GM19467 (cell line): Measurements from ENCODE around the gene CDH19.

ENCODE experiments used
- ATAC-seq: cut with Tn5 transposase; IDR thresholded peaks from one replicate; pipeline ENCODE4 v1.9.1; 2021; ENCODE audit warnings: mild to moderate bottlenecking, moderate library complexity; ENCODE audit not compliant: unreplicated experiment

CDH19 gene, protein sequence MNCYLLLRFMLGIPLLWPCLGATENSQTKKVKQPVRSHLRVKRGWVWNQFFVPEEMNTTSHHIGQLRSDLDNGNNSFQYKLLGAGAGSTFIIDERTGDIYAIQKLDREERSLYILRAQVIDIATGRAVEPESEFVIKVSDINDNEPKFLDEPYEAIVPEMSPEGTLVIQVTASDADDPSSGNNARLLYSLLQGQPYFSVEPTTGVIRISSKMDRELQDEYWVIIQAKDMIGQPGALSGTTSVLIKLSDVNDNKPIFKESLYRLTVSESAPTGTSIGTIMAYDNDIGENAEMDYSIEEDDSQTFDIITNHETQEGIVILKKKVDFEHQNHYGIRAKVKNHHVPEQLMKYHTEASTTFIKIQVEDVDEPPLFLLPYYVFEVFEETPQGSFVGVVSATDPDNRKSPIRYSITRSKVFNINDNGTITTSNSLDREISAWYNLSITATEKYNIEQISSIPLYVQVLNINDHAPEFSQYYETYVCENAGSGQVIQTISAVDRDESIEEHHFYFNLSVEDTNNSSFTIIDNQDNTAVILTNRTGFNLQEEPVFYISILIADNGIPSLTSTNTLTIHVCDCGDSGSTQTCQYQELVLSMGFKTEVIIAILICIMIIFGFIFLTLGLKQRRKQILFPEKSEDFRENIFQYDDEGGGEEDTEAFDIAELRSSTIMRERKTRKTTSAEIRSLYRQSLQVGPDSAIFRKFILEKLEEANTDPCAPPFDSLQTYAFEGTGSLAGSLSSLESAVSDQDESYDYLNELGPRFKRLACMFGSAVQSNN

DNA sequence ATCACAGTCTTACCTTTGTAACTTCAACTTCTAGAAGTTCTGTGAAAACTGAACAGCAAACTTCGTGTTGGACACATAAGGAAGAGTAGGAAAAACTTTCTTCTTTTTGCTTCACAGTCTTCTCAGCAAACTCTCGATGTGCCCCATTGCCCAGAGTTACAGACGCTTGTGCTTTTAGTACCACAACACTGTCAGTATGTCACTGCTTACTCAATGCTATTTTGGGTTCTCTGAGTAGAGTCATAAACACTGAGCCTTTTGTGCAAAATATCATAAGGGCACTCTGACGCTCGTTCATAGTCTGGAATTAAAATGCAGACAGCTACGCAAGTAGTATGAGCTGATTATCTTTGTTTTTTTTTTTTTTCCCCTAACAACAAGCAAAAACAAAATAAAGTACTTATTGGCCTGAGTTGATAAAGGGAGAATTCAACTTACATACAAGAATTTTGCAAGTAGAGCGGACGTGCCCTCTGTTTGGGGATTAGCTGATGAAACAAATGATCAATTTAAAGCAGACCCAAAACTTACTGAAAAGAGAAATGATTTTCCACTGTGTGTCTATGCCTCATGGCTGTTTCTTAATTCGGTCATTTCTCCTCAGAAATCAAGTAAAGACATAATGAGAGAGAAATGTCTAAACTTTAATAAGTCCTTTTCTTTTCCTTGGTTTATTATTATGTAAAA, at the start of gene CDH19:
Gene CDH19 (minus strand): TSS at position 150 of the 687 bp plus-strand sequence. CDS start 31,886 bp downstream, outside the sequence.
- no peak for ATAC-seq

DNA sequence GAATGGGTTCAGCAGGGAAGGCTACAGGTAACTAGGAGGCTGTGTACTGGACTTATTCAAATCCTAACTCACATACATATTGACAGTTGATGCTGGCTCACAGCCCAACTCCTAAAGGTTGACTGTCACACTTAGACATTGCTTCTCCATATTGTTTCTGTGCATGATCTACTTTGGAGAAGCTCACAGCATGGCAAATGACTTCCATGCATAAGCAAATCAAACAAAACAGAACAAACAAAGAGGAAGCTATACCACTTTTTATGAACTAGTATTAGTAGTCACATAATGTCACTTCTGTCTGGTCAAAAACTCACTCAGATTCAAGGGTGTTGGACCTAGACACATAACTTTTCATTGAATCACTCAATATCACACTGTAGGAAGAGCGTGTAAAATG, 43.8 kb upstream of the CDH19 start:
- ATAC-seq = no peak

DNA sequence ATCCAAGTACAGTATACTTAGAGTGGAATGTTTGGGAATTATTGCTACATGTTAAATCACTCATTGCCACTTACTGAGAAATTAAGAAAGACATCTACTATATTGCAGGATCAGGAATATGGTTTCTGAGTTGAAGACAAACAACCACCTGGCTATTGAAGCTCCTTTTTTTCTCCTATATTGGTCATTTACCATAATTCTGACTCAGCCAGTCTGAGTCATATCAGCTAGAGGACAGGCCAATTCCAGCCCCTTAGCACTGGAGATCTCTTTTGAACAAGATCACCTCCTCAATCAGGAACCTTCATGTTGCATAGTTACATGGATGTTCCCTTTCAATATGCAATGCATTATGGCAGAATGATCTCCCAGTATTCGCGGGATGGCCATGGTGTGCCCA, 42.7 kb upstream of the CDH19 start:
- ATAC-seq = no peak

DNA sequence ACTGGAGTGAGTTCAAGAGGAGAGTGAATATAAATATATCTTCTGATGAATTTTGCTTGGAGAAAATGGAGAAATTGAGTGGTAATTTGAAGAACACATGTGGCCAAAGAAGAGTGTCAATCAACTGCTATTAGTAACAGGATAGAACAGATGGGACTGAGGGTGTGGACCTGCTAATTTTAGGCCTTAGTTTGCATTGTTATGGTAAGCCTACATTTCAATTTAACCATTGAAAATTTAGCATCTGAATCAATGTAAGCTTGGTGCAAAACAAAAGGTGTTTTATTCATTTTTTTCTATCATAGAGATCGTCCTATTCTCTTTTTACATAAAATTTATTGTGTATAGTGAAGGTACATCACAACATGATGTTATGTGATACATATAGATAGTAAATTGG, 42.1 kb upstream of the CDH19 start:
- ATAC-seq = no peak

DNA sequence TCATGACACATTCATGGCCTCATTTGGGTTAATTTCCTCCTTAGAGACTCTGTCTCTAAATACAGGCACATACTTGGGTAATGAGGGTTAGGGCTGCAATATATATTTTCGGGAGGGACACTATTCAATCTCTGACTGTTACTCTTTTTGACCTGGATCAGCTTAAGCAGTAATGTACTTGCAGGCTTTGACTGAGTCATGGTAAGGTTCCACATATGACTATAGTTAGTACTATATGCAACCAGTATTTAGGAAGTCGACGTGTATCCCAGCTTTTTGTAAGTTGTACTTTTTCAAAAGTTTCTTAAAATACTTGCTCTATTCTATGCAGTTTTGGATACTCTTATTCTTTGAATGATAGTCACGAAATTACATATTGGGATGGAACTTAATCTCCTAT, 37.2 kb upstream of the CDH19 start:
- ATAC-seq = no peak

DNA sequence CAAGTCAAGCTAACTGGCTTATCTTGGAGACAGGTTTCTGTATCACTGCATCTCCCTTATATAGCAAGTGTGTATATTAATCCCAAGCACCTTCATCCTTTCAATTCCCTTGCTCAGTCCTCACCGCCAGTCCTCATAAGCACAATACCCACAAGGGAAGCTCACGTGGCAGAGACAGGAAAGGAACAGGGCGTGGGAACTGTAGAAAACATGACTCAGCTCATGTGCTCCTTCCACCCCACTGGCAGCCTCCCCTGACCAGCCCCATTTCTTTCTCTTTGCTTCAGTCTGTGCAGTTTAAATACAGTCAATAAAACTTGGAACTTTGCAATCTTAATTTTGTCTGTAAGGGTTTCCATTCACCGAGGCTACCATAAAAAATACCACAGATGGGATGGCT, 36.5 kb upstream of the CDH19 start:
- no peak for ATAC-seq

DNA sequence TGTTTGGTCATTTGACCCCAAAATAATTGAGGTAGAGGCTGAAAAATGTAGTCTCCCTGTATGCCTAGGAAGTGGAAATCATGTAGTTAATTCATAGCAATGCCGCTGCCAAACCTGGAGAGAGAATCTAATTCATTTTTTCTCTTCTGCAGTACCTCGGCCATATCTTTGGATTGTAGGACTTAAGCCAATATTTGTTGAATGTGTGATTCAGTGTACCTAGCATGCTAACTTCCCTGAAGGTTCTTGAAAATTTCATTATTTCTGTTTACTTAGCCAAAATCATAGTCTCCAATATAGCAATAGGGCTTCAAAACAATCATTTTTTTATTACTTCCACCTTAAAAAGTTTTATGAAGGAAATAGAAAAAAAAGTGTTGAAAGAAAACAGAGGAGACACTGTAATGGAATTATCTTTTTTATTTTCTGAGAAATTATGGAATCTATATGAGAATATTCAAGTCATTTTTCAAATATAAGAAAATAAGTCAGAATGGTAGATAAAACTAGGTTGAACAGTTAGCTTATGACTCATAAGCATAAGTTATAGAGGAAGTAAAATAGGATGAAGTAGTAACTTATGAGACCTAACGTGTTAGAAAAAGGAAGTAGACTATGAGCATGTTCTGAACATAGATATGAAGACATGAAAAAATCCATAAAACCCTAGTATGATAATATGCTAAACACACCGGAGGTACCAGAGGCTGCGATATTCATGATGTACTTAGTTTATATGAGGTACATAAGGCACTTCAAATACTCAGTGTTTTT, 35.2 kb upstream of the CDH19 start:
- no peak for ATAC-seq

DNA sequence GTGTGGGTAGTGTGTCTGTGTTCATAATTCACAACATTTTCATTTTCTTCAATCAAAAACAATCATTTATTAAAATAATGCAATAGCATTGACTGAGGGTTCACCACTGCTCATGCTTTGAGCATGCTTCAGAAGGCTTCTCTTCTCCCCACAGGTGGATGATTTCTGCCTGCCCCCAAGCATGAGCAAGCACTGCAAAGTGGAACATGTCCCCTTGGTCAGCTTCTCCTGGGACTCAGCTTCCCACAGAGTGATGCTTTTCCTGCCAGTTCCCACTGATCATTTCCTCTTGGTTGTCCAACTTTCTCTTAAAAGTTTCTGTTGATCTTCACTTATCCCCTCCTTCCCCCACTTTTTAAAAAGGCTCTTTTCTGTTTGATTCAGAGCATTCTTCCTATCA, 31.5 kb upstream of the CDH19 start:
- no peak for ATAC-seq

DNA sequence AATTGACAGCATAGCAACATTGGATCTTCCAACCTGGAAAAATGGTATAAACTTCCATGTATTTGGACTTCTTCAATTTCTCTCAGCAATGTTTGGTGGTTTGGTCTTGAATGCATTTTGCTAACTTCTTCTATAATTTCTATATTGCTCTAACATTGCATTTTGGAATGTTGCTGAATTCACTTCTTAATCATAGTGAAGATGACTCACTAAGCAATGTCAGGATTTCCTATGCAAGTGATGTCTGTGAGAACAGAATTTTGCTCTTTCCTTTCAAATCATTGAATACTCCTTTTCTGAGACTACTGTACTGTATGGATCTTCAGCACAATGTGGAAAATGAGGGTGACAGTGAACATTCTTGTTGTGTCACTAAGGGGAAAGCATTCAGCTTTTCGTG, 28.9 kb upstream of the CDH19 start:
- no peak for ATAC-seq

DNA sequence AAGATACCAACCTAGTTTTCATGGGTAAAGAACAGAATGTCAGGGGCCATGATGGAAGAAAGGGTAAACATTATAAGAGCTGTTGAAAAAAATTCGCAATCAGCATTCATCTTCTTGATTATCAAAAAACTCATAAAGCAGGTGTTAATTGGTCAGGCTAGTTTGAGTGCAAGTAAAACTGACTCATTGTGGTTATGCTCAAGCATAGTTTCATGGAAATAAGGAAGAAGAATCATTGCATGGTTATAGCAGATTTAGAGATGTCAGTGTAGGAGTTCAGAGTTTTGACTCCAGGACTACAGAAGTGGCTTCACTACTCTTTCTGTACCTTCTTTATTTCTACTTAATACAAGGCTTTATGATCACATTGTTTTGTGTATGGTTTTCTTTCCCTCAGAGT, 26.9 kb upstream of the CDH19 start:
- ATAC-seq = no peak

DNA sequence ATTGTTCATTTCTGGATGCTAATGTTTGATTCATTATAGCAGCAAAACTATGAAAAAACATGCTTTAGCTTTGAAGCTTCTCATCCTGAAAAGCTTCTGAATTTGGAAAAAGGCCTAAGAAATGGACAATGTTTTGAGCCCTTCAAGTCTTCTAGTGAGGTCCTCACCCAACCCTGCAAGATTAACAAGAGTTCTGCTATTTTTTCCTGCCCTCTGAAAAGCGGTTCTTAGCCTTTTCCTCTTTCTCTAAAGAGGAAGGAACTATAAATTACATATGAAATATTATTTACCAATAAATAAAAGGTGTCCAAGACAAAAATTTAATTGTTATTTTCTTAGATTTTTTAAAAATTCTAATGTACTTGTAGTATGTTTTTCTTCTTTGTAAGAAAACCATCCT, 19.9 kb upstream of the CDH19 start:
- ATAC-seq = no peak

DNA sequence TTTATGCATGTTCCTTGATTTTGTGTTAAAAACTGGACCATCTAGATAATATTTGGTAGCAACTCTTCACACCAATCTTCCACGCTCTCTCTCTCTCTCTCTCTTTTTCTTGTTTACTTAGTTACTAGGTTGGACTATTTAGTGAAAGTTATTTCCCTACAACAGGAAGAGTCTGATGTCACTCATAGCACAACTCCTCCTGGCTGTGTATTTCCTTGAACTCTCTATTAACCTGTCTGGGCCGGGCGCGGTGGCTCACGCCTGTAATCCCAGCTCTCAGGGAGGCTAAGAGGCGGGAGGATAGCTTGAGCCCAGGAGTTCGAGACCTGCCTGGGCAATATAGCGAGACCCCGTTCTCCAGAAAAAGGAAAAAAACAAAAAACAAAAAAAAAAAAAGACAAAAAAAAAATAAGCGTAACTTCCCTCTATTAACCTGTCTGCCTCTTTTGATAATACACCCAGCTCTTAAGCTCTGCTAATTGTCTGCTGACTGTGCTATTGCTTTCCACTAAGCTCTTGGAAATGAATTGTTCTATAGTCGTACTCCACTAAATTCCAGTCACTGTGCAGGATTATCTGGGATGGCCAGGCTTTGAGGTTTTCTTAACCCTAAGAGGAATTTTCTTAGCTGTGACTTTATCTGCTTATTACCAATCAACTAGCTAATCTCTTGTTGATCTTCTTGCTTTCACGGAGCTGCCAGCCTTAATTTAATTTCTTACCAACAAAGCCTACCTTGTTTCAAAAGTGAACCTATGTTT, 18.1 kb upstream of the CDH19 start:
- no peak for ATAC-seq

DNA sequence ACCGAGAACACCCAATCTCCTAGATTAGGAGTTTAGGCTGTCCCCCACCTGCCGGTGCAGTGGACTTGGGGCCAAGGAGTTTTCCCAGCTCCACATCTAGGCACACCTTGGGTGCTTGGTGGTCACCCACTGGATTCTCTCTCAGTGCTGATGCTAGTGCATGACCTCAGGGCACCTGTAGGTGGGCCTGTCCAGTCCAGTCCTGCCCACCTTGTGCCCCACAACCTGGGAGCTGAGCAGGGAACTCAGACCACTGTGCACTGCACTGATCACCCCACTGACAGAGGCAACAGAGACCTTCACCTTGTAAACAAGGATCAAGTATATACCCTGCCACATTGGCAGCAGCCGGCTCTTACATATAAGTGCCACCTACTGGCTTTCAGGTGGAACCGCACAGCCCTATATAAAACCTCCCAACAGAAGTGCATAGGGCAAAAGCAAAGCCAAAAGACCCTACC, 12.7 kb upstream of the CDH19 start:
- no peak for ATAC-seq

DNA sequence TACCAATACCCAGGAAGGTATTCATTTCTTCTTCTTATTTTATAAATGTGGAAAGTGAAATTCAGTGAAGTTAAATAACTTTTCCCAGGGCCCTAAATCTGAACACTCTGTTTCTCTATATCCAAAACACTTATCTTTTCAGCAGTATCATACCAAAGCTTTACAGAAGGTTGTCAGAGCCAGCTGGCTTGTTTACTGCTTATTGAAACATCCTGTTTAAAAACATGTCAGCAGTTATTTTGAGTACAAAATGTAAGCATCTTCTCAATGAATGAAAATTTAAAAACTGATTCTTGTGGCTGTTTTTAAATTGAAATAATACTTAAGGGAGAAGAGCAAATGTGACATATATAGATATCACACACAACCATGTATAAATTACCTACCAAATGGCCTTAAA, 11.3 kb upstream of the CDH19 start:
- no peak for ATAC-seq

DNA sequence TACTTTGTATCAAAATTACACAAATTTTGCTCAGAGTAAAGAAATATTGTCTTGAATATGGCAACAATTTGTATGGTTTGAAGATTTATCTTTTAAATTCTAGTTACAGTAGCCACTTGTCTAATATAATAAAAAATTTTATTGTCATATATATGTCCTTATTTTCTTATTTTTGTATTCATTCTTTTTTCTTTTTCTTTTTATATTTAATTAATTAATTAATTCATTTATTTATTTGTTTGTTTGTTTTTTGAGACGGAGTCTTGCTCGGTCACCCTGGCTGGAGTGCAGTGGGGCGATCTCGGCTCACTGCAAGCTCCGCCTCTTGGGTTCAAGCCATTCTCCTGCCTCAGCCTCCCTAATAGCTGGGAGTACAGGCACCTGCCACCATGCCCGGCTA, 3.7 kb upstream of the CDH19 start:
- no peak for ATAC-seq

DNA sequence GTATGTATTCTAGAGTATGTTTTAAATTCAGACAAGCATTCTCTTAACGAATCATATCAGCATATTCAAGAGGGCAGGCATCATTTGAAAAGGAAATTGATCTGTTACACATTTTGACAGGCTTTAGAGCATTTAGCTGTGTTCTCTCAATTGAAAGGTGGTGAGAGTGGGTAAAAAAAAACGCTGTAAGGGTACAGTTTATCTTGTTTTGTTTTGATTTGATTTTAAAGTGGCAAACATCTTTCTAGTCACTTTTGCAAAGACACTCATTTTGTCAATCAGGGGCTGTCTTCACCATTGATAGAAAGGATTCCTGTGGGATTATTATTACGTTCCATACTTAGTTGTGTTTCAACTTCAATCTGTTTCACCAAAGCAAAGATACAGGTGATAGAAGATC, 2.2 kb downstream of the CDH19 start:
- ATAC-seq = no peak

DNA sequence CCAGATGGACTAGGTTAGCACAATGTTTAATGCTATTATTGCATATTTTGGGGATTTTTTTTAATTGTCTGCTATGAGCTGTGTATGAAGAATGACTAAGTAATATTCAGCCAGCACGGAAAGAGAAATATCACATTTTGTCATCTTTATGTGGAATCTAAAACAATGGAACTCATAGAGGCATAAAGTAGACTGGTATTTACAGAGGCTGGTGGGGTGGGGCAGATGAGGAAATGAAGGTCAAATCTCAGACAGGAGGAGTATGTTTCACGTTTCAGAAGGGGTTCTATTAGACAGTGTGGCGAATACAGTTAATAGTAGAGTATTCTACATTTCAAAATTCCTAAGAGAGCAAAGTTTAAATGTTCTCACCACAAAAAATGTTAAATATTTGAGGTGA, 4.7 kb downstream of the CDH19 start:
- ATAC-seq = no peak

DNA sequence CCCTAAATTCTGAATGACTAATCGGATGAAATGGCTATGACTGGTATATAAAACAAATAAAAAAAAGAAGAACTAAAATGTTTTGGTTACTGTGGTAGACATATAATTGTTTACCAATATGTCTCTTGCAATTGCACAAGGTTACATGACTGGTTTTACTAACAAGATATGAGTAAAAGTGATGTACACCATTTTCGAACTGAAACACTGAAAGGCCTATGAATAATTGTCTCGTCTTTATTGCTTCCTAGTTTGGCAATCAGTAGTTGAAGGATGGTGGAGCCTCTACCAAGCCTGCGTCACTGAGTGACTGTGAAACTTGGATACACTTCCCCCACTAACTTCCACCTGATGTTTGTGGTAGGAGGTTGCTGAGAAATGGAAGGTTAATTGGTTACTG, 16.5 kb downstream of the CDH19 start:
- no peak for ATAC-seq

DNA sequence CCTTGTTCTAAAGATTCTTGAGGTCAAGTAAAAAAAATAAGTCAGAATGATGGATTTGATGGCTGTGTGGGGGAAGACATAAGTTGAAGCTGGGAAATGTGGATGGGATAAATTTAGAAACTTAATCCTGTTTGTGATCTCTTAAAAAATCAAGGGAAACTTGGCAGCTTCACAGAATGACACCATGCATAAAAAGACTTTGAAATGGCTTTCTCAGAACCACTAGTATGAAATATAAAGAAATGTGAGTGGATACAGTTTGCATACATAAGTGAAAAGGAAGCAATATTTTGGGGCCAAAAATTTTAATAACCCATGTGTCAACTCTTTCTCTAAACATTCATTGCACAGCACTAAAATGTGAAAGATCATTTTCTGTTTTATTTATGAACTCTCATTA, 21.7 kb downstream of the CDH19 start:
- no peak for ATAC-seq

DNA sequence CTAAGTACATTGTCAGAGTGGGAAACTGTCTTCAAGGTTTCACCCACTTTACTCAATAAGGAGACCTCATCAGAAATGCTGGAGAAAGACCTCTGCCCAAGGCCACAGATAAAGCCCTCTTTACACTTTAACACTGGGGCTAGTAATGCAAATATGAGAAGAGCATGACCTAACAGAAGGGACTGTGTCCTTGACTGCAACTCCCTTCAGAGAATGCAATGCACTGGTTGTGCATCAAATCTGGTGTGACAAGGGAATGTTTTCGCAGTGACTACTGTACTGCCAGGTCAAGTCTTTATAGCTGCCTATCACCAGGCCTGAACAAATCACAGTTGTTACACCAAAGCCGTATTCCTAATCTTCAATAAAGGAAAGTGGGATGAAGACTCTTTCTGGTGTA, 28.6 kb downstream of the CDH19 start:
- ATAC-seq = no peak
